ENCODE data around the gene CMTM4.

DNA sequence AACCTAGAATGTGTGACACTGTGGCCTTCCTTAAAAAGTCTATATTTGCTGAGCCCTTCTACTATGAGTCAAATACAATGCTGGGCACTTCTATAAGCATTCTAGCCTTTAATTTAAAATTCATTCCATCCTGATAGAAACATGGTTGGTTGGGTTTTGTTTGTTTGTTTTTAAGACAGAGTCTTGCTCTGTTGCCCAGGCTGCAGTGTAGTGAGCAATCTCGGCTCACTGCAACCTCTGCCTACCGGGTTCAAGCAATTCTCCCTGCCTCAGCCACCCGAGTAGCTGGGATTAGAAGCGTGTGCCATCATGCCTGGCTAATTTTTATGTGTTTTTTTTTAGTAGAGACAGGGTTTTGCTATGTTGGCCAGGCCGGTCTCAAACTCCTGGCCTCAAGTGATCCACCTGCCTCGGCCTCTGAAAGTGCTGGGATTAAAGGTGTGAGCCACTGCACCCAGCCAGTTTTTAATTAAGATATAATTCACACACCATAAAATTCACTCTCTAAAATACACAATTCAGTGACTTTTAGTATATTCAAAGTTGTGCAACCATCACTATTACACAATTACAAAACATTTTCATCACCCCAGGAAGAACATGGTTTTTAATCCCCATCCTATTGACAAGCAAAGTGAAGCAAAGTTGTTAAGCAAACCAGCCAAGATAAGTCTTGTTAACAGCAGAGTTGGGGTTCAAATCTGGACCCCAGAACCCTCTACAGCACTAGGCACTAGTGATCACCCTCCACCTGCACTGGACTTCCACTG, 42.8 kb downstream of the CMTM4 start:
- TF ChIP-seq, protein P1, sequence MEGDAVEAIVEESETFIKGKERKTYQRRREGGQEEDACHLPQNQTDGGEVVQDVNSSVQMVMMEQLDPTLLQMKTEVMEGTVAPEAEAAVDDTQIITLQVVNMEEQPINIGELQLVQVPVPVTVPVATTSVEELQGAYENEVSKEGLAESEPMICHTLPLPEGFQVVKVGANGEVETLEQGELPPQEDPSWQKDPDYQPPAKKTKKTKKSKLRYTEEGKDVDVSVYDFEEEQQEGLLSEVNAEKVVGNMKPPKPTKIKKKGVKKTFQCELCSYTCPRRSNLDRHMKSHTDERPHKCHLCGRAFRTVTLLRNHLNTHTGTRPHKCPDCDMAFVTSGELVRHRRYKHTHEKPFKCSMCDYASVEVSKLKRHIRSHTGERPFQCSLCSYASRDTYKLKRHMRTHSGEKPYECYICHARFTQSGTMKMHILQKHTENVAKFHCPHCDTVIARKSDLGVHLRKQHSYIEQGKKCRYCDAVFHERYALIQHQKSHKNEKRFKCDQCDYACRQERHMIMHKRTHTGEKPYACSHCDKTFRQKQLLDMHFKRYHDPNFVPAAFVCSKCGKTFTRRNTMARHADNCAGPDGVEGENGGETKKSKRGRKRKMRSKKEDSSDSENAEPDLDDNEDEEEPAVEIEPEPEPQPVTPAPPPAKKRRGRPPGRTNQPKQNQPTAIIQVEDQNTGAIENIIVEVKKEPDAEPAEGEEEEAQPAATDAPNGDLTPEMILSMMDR (conservative IDR thresholded peaks at IDR 0.05; ENCODE audit: low read length): no peak
- no peak for TF ChIP-seq EZH2phosphoT487 (IDR thresholded peaks at IDR 0.05; ENCODE audit: borderline replicate concordance)
